Subcutaneous abdominal adipose tissue (tissue), 5 donors: ENCODE data around the gene FHL2.

Source experiments
- H3K27ac ChIP-seq: one replicate; pipeline ENCODE4 v1.7.0; 2013; ENCODE audit warnings: low read depth, mild to moderate bottlenecking, inconsistent platforms, low read length, moderate library complexity
- H3K27me3 ChIP-seq, 5 donors: one replicate each; pipeline ENCODE4 v1.7.0; 2013; ENCODE audit warnings: low read length in 5 of 5, inconsistent platforms in 1 of 5; ENCODE audit not compliant: control insufficient read depth in 5 of 5, insufficient read depth in 4 of 5
- H3K36me3 ChIP-seq, 5 donors: one replicate each; pipeline ENCODE4 v1.7.0; 2013; ENCODE audit warnings: low read length in 5 of 5; ENCODE audit not compliant: control insufficient read depth in 5 of 5, insufficient read depth in 5 of 5
- H3K4me1 ChIP-seq, 5 donors: one replicate each; pipeline ENCODE4 v1.7.0; 2013; ENCODE audit warnings: low read length in 5 of 5, mild to moderate bottlenecking in 3 of 5, moderate library complexity in 1 of 5; ENCODE audit not compliant: control insufficient read depth in 5 of 5, insufficient read depth in 5 of 5
- H3K4me3 ChIP-seq, 5 donors: one replicate each; pipeline ENCODE4 v1.7.0; 2013; ENCODE audit warnings: low read length in 5 of 5, low read depth in 1 of 5
- H3K9ac ChIP-seq, 5 donors: one replicate each; pipeline ENCODE4 v1.7.0; 2013; ENCODE audit warnings: low read length in 5 of 5, mild to moderate bottlenecking in 4 of 5, moderate library complexity in 3 of 5
- H3K9me3 ChIP-seq, 5 donors: one replicate each; pipeline ENCODE4 v1.7.0; 2013; ENCODE audit warnings: low read length in 5 of 5; ENCODE audit not compliant: control insufficient read depth in 5 of 5
- donor health status: healthy.
- donor health status: healthy.
- donor health status: healthy.
- donor health status: healthy.
- donor health status: healthy.

Gene FHL2

GRCh38 chr2:105391763-105392662 lies 6.8 kb downstream of the FHL2 start:
- peaks cover 3 to 26% (median 13%) of the 10 kb centered on the region in 5 donors for H3K4me1 ChIP-seq

GRCh38 chr2:105391058-105391627 lies 7.7 kb downstream of the FHL2 start:
- H3K36me3 ChIP-seq: no peaks in the 10 kb centered on the region
- H3K4me1 ChIP-seq: peaks cover 3 to 26% (median 13%) of the 10 kb centered on the region in 5 donors
- no peak overlapping the region for H3K27ac ChIP-seq
- H3K27me3 ChIP-seq: peaks cover 0 to 12% (median 2%) of the 10 kb centered on the region in 5 donors
- H3K9me3 ChIP-seq: no peaks in the 10 kb centered on the region
- H3K9ac ChIP-seq: no peak overlapping the region
- H3K4me3 ChIP-seq: no peak overlapping the region

More at GRCh38 chr2:105391763-105392662, 6.8 kb downstream of the FHL2 start:
- Histone ChIP-seq H3K36me3 (no peaks in the 10 kb centered on the region), H3K9me3 (no peaks in the 10 kb centered on the region), H3K4me3 (no peak overlapping the region), H3K27ac (no peak overlapping the region), H3K9ac (no peak overlapping the region), H3K27me3 (peaks cover 0 to 15% (median under 1%) of the 10 kb centered on the region in 5 donors)

DNA sequence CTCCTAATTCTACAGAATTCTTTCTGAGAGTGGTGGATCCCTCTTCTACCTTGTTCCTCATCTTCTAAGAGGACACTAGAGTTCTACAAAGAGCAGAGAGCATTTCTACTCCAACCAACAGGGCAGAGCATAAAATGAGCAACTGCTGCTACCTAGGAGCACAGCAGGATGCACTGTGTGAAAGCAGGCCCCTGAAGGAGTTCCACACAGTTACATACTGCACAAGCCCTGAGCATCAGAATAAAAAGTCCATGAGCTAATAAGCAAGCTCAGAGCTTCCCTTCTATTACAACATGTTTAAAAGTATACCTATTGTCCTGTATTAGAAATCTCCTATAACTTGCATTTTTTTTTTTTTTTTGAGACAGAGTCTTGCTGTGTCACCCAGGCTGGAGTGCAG lies 8.4 kb downstream of the FHL2 start:
- peaks cover 0 to 9% (median 6%) of the 10 kb centered on the region in 5 donors for H3K27me3 ChIP-seq
- peaks cover 3 to 26% (median 13%) of the 10 kb centered on the region in 5 donors for H3K4me1 ChIP-seq
- H3K27ac ChIP-seq: no peak overlapping the region

DNA sequence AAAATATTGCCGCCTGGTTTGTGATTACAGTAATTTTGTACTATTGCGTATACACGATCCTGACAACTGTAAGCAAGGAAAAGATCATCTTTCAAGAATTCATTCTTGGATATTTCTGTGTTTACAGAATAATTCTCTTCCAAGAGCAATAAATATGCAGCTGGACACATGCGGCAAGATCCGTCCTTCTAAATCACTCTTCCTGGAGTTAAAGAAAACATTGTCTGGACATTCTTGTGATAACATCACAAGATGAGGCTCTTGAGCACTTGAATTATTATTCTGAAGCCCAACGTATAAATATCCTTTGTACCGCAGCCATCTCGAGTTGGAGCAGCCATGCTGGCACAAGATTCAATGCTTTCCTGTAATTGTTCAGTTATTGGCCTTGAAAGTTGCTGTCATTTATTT lies 9.9 kb downstream of the FHL2 start:
- Histone ChIP-seq H3K4me3 (no peak overlapping the region), H3K9ac (no peak overlapping the region), H3K9me3 (no peaks in the 10 kb centered on the region), H3K4me1 (peaks cover 3 to 26% (median 13%) of the 10 kb centered on the region in 5 donors), H3K36me3 (peaks cover 0 to 14% (median 0%) of the 10 kb centered on the region in 5 donors), H3K27me3 (peaks cover 0 to 15% (median 4%) of the 10 kb centered on the region in 5 donors), H3K27ac (peak overlapping the region; percentile 23)

More for the DNA sequence above, 8.4 kb downstream of the FHL2 start:
- Histone ChIP-seq H3K4me3 (no peak overlapping the region), H3K36me3 (peaks cover 0 to 5% (median 0%) of the 10 kb centered on the region in 5 donors), H3K9ac (no peak overlapping the region), H3K9me3 (no peaks in the 10 kb centered on the region)

GRCh38 chr2:105387225-105387624 lies 11.6 kb downstream of the FHL2 start:
- peaks cover 3 to 16% (median 10%) of the 10 kb centered on the region in 5 donors for H3K4me1 ChIP-seq
- H3K27me3 ChIP-seq: peaks cover 0 to 15% (median 0%) of the 10 kb centered on the region in 5 donors
- no peak overlapping the region for H3K27ac ChIP-seq
- H3K36me3 ChIP-seq: peaks cover 0 to 14% (median 0%) of the 10 kb centered on the region in 5 donors
- no peaks in the 10 kb centered on the region for H3K9me3 ChIP-seq
- H3K9ac ChIP-seq: no peak overlapping the region
- no peak overlapping the region for H3K4me3 ChIP-seq

DNA sequence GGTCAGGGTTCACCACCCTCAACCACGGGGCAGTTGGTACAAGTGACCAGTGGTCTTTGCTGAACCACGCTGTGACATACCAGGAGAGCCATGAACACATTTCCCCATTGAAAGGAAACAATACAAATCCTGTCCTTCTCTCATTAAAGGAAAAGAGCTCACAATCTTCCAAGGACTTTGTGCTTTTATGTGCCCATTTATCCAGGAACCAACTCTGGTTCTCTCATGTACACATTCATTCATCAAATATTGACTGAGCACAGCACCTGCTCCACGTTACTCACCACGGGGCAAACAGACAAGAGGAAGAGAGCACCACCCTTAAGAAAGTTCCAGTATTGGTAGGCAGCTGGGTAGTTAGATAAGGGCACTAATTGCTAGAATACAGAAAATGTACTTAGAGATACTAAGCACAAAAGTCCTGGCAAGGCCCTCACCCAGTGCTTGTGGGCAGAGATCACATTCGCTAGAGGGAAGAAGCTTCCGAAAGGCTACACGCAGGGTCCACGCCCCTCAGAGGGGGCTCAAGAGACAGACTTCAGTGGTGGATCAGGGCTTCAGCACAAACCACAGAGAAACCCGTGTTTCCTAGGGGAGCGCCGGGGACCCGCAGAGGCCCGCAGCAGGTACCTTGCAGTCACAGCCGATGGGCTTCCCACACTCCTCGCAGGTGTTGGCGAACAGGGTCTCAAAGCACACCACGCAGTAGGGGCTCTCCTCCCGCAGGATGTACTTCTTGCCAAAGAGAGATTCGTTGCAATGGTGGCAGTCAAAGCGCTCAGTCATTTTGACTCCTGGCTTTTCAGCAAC lies 12.9 kb downstream of the FHL2 start:
- H3K27ac ChIP-seq: no peak overlapping the region
- H3K9ac ChIP-seq: no peak overlapping the region
- H3K4me1 ChIP-seq: peaks cover 3 to 16% (median 10%) of the 10 kb centered on the region in 5 donors
- H3K36me3 ChIP-seq: peaks cover 0 to 14% (median 0%) of the 10 kb centered on the region in 5 donors
- no peaks in the 10 kb centered on the region for H3K9me3 ChIP-seq
- H3K4me3 ChIP-seq: no peak overlapping the region
- H3K27me3 ChIP-seq: peaks cover 0 to 15% (median 0%) of the 10 kb centered on the region in 5 donors

- H3K9ac ChIP-seq: no peak overlapping the region
- peaks cover 0 to 14% (median 0%) of the 10 kb centered on the region in 5 donors for H3K36me3 ChIP-seq
- no peak overlapping the region for H3K4me3 ChIP-seq
- peaks cover 3 to 16% (median 10%) of the 10 kb centered on the region in 5 donors for H3K4me1 ChIP-seq
- peaks cover 0 to 15% (median 0%) of the 10 kb centered on the region in 5 donors for H3K27me3 ChIP-seq
- no peak overlapping the region for H3K27ac ChIP-seq
- H3K9me3 ChIP-seq: no peaks in the 10 kb centered on the region
These were observed 14.0 kb downstream of the FHL2 start for GRCh38 chr2:105384861-105385260.

DNA sequence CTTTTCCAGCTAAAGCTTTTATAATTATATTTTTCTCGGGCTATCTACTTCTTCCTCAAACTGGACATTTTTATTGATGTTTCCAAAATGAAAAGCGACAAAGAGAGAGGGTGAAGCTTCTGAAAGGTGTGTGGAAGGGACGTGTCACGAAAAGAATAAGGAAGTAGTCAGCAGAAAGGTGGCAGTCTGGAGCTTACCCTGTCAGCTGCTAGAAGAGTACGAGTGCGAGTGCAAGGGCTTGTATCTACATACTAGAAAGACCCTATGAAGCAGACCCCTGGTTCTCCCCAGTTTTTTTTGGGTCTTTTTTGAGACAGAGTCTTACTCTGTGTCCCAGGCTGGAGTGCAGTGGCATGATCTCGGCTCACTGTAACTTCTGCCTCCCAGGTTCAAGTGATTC lies 14.6 kb downstream of the FHL2 start:
- peaks cover 0 to 15% (median 0%) of the 10 kb centered on the region in 5 donors for H3K27me3 ChIP-seq
- no peak overlapping the region for H3K4me3 ChIP-seq
- H3K36me3 ChIP-seq: peaks cover 0 to 14% (median 0%) of the 10 kb centered on the region in 5 donors
- H3K9me3 ChIP-seq: no peaks in the 10 kb centered on the region
- peaks cover 0 to 11% (median 7%) of the 10 kb centered on the region in 5 donors for H3K4me1 ChIP-seq
- H3K9ac ChIP-seq: no peak overlapping the region
- H3K27ac ChIP-seq: no peak overlapping the region

GRCh38 chr2:105383432-105384166 lies 15.3 kb downstream of the FHL2 start:
- H3K9me3 ChIP-seq: no peaks in the 10 kb centered on the region
- H3K27me3 ChIP-seq: peaks cover 0 to 15% (median 0%) of the 10 kb centered on the region in 5 donors
- no peak overlapping the region for H3K9ac ChIP-seq
- no peak overlapping the region for H3K4me3 ChIP-seq
- H3K27ac ChIP-seq: no peak overlapping the region
- H3K4me1 ChIP-seq: peaks cover 0 to 9% (median under 1%) of the 10 kb centered on the region in 5 donors
- H3K36me3 ChIP-seq: peaks cover 0 to 14% (median 0%) of the 10 kb centered on the region in 5 donors
